Measurements from ENCODE around the gene MCF2L2.
"Not testable (repeated sequence)": the region's sequence is repeated elsewhere in the genome, so short reads cannot be mapped to it uniquely, and the experiment has no call there.

The MCF2L2 gene

GRCh38 chr3:183428447-183429211 is at the start of gene MCF2L2:
Gene MCF2L2 (minus strand): TSS chr3:183428619. CDS start chr3:183427977, 642 bp downstream.
- Histone ChIP-seq H3K4me3 (ENCODE audit: low read length in 2 of 2) (peak within 1 kb of the TSS; percentile 55 to 66), H3K27ac (ENCODE audit: low read depth in 2 of 2, low read length in 2 of 2) (no peak within 1 kb of the TSS), H3K36me3 (ENCODE audit: control insufficient read depth in 2 of 2, insufficient read depth in 2 of 2, low read length in 2 of 2) (no peaks in the 10 kb centered on the region), H3K4me1 (ENCODE audit: control insufficient read depth in 2 of 2, insufficient read depth in 2 of 2, low read length in 2 of 2) (peaks cover 0 to 6% of the 10 kb centered on the region in 2 donors), H3K9ac (ENCODE audit: low read depth in 1 of 2, low read length in 2 of 2) (peak within 1 kb of the TSS in 1 of 2 donors; percentile 38), H3K9me3 (ENCODE audit: control insufficient read depth in 2 of 2, low read length in 2 of 2) (no peaks in the 10 kb centered on the region), H3K27me3 (ENCODE audit: control insufficient read depth in 2 of 2, insufficient read depth in 2 of 2, low read length in 2 of 2) (peaks cover 27 to 32% of the 10 kb centered on the region in 2 donors)

GRCh38 chr3:183477801-183478456 is 49.5 kb upstream of the MCF2L2 start:
- Histone ChIP-seq H3K4me1 (ENCODE audit: control insufficient read depth in 2 of 2, insufficient read depth in 2 of 2, low read length in 2 of 2) (peaks cover 0 to 4% of the 10 kb centered on the region in 2 donors), H3K9ac (ENCODE audit: low read depth in 1 of 2, low read length in 2 of 2) (no peak overlapping the region), H3K36me3 (ENCODE audit: control insufficient read depth in 2 of 2, insufficient read depth in 2 of 2, low read length in 2 of 2) (no peaks in the 10 kb centered on the region), H3K4me3 (ENCODE audit: low read length in 2 of 2) (no peak overlapping the region), H3K9me3 (ENCODE audit: control insufficient read depth in 2 of 2, low read length in 2 of 2) (no peaks in the 10 kb centered on the region), H3K27ac (ENCODE audit: low read depth in 2 of 2, low read length in 2 of 2) (no peak overlapping the region), H3K27me3 (ENCODE audit: control insufficient read depth in 2 of 2, insufficient read depth in 2 of 2, low read length in 2 of 2) (no peaks in the 10 kb centered on the region)

GRCh38 chr3:183475764-183476162 is 47.3 kb upstream of the MCF2L2 start:
- H3K9ac ChIP-seq (ENCODE audit: low read depth in 1 of 2, low read length in 2 of 2); H3K4me1 ChIP-seq (ENCODE audit: control insufficient read depth in 2 of 2, insufficient read depth in 2 of 2, low read length in 2 of 2); H3K36me3 ChIP-seq (ENCODE audit: control insufficient read depth in 2 of 2, insufficient read depth in 2 of 2, low read length in 2 of 2); H3K27ac ChIP-seq (ENCODE audit: low read depth in 2 of 2, low read length in 2 of 2); H3K9me3 ChIP-seq (ENCODE audit: control insufficient read depth in 2 of 2, low read length in 2 of 2); H3K4me3 ChIP-seq (ENCODE audit: low read length in 2 of 2); H3K27me3 ChIP-seq (ENCODE audit: control insufficient read depth in 2 of 2, insufficient read depth in 2 of 2, low read length in 2 of 2): not testable (repeated sequence)

- Histone ChIP-seq H3K9ac (ENCODE audit: low read depth in 1 of 2, low read length in 2 of 2) (no peak overlapping the region), H3K4me1 (ENCODE audit: control insufficient read depth in 2 of 2, insufficient read depth in 2 of 2, low read length in 2 of 2) (peaks cover 0 to 4% of the 10 kb centered on the region in 2 donors), H3K4me3 (ENCODE audit: low read length in 2 of 2) (no peak overlapping the region), H3K9me3 (ENCODE audit: control insufficient read depth in 2 of 2, low read length in 2 of 2) (no peaks in the 10 kb centered on the region), H3K27ac (ENCODE audit: low read depth in 2 of 2, low read length in 2 of 2) (no peak overlapping the region), H3K36me3 (ENCODE audit: control insufficient read depth in 2 of 2, insufficient read depth in 2 of 2, low read length in 2 of 2) (no peaks in the 10 kb centered on the region), H3K27me3 (ENCODE audit: control insufficient read depth in 2 of 2, insufficient read depth in 2 of 2, low read length in 2 of 2) (no peaks in the 10 kb centered on the region)
Measured at GRCh38 chr3:183475016-183475763, 46.8 kb upstream of the MCF2L2 start.

- Histone ChIP-seq H3K4me1 (ENCODE audit: control insufficient read depth in 2 of 2, insufficient read depth in 2 of 2, low read length in 2 of 2) (peaks cover 0 to 2% of the 10 kb centered on the region in 2 donors), H3K36me3 (ENCODE audit: control insufficient read depth in 2 of 2, insufficient read depth in 2 of 2, low read length in 2 of 2) (no peaks in the 10 kb centered on the region), H3K9ac (ENCODE audit: low read depth in 1 of 2, low read length in 2 of 2) (no peak overlapping the region), H3K9me3 (ENCODE audit: control insufficient read depth in 2 of 2, low read length in 2 of 2) (no peaks in the 10 kb centered on the region), H3K27me3 (ENCODE audit: control insufficient read depth in 2 of 2, insufficient read depth in 2 of 2, low read length in 2 of 2) (no peaks in the 10 kb centered on the region), H3K4me3 (ENCODE audit: low read length in 2 of 2) (no peak overlapping the region), H3K27ac (ENCODE audit: low read depth in 2 of 2, low read length in 2 of 2) (no peak overlapping the region)
Measured at GRCh38 chr3:183473969-183474368, 45.5 kb upstream of the MCF2L2 start.

GRCh38 chr3:183472155-183472554 is 43.7 kb upstream of the MCF2L2 start:
- Histone ChIP-seq H3K27me3 (ENCODE audit: control insufficient read depth in 2 of 2, insufficient read depth in 2 of 2, low read length in 2 of 2) (no peaks in the 10 kb centered on the region), H3K9ac (ENCODE audit: low read depth in 1 of 2, low read length in 2 of 2) (no peak overlapping the region), H3K27ac (ENCODE audit: low read depth in 2 of 2, low read length in 2 of 2) (no peak overlapping the region), H3K36me3 (ENCODE audit: control insufficient read depth in 2 of 2, insufficient read depth in 2 of 2, low read length in 2 of 2) (no peaks in the 10 kb centered on the region), H3K4me1 (ENCODE audit: control insufficient read depth in 2 of 2, insufficient read depth in 2 of 2, low read length in 2 of 2) (peaks cover 0 to 2% of the 10 kb centered on the region in 2 donors), H3K4me3 (ENCODE audit: low read length in 2 of 2) (no peak overlapping the region), H3K9me3 (ENCODE audit: control insufficient read depth in 2 of 2, low read length in 2 of 2) (no peaks in the 10 kb centered on the region)

- Histone ChIP-seq H3K4me1 (ENCODE audit: control insufficient read depth in 2 of 2, insufficient read depth in 2 of 2, low read length in 2 of 2) (peaks cover 0 to 2% of the 10 kb centered on the region in 2 donors), H3K9me3 (ENCODE audit: control insufficient read depth in 2 of 2, low read length in 2 of 2) (no peaks in the 10 kb centered on the region), H3K36me3 (ENCODE audit: control insufficient read depth in 2 of 2, insufficient read depth in 2 of 2, low read length in 2 of 2) (no peaks in the 10 kb centered on the region), H3K27ac (ENCODE audit: low read depth in 2 of 2, low read length in 2 of 2) (no peak overlapping the region), H3K4me3 (ENCODE audit: low read length in 2 of 2) (no peak overlapping the region), H3K27me3 (ENCODE audit: control insufficient read depth in 2 of 2, insufficient read depth in 2 of 2, low read length in 2 of 2) (no peaks in the 10 kb centered on the region), H3K9ac (ENCODE audit: low read depth in 1 of 2, low read length in 2 of 2) (no peak overlapping the region)
Measured at GRCh38 chr3:183468424-183468823, 40.0 kb upstream of the MCF2L2 start.

GRCh38 chr3:183466575-183466974 is 38.2 kb upstream of the MCF2L2 start:
- no peak overlapping the region for H3K27ac ChIP-seq (ENCODE audit: low read depth in 2 of 2, low read length in 2 of 2)
- H3K27me3 ChIP-seq (ENCODE audit: control insufficient read depth in 2 of 2, insufficient read depth in 2 of 2, low read length in 2 of 2), result no peaks in the 10 kb centered on the region
- H3K4me1 ChIP-seq (ENCODE audit: control insufficient read depth in 2 of 2, insufficient read depth in 2 of 2, low read length in 2 of 2), result peaks cover 0 to 2% of the 10 kb centered on the region in 2 donors
- no peak overlapping the region for H3K4me3 ChIP-seq (ENCODE audit: low read length in 2 of 2)
- H3K36me3 ChIP-seq (ENCODE audit: control insufficient read depth in 2 of 2, insufficient read depth in 2 of 2, low read length in 2 of 2), result no peaks in the 10 kb centered on the region
- no peak overlapping the region for H3K9ac ChIP-seq (ENCODE audit: low read depth in 1 of 2, low read length in 2 of 2)
- H3K9me3 ChIP-seq (ENCODE audit: control insufficient read depth in 2 of 2, low read length in 2 of 2), result no peaks in the 10 kb centered on the region

GRCh38 chr3:183465710-183466109 is 37.3 kb upstream of the MCF2L2 start:
- H3K36me3 ChIP-seq (ENCODE audit: control insufficient read depth in 2 of 2, insufficient read depth in 2 of 2, low read length in 2 of 2); H3K9ac ChIP-seq (ENCODE audit: low read depth in 1 of 2, low read length in 2 of 2); H3K4me1 ChIP-seq (ENCODE audit: control insufficient read depth in 2 of 2, insufficient read depth in 2 of 2, low read length in 2 of 2); H3K27me3 ChIP-seq (ENCODE audit: control insufficient read depth in 2 of 2, insufficient read depth in 2 of 2, low read length in 2 of 2); H3K4me3 ChIP-seq (ENCODE audit: low read length in 2 of 2); H3K9me3 ChIP-seq (ENCODE audit: control insufficient read depth in 2 of 2, low read length in 2 of 2); H3K27ac ChIP-seq (ENCODE audit: low read depth in 2 of 2, low read length in 2 of 2): not testable (repeated sequence)

GRCh38 chr3:183464480-183464879 is 36.1 kb upstream of the MCF2L2 start:
- Histone ChIP-seq H3K9me3 (ENCODE audit: control insufficient read depth in 2 of 2, low read length in 2 of 2) (no peaks in the 10 kb centered on the region), H3K4me3 (ENCODE audit: low read length in 2 of 2) (no peak overlapping the region), H3K4me1 (ENCODE audit: control insufficient read depth in 2 of 2, insufficient read depth in 2 of 2, low read length in 2 of 2) (peaks cover 0 to 2% of the 10 kb centered on the region in 2 donors), H3K27me3 (ENCODE audit: control insufficient read depth in 2 of 2, insufficient read depth in 2 of 2, low read length in 2 of 2) (no peaks in the 10 kb centered on the region), H3K36me3 (ENCODE audit: control insufficient read depth in 2 of 2, insufficient read depth in 2 of 2, low read length in 2 of 2) (no peaks in the 10 kb centered on the region), H3K9ac (ENCODE audit: low read depth in 1 of 2, low read length in 2 of 2) (no peak overlapping the region), H3K27ac (ENCODE audit: low read depth in 2 of 2, low read length in 2 of 2) (no peak overlapping the region)

Data from mucosa of rectum (tissue), 2 donors.